Measurements from ENCODE around the gene RANGRF.

The RANGRF gene

GRCh38 chr17:8322061-8322460 lies 33.6 kb downstream of the RANGRF start:
- no peak for ATAC-seq
- TF ChIP-seq CSRNP3 (CRISPR knock-in tag; IDR thresholded peaks at IDR 0.05) (no peak), CSDC2 (CRISPR knock-in tag; IDR thresholded peaks at IDR 0.05) (no peak), TOX (CRISPR knock-in tag; IDR thresholded peaks at IDR 0.05; ENCODE audit: borderline replicate concordance) (no peak), SNAI2 (CRISPR knock-in tag; IDR thresholded peaks at IDR 0.05) (no peak), ESRRG (CRISPR knock-in tag; IDR thresholded peaks at IDR 0.05) (no peak), ZNF70 (CRISPR knock-in tag; IDR thresholded peaks at IDR 0.05) (no peak)

GRCh38 chr17:8324132-8324531 lies 35.7 kb downstream of the RANGRF start:
- TF ChIP-seq, protein P1, sequence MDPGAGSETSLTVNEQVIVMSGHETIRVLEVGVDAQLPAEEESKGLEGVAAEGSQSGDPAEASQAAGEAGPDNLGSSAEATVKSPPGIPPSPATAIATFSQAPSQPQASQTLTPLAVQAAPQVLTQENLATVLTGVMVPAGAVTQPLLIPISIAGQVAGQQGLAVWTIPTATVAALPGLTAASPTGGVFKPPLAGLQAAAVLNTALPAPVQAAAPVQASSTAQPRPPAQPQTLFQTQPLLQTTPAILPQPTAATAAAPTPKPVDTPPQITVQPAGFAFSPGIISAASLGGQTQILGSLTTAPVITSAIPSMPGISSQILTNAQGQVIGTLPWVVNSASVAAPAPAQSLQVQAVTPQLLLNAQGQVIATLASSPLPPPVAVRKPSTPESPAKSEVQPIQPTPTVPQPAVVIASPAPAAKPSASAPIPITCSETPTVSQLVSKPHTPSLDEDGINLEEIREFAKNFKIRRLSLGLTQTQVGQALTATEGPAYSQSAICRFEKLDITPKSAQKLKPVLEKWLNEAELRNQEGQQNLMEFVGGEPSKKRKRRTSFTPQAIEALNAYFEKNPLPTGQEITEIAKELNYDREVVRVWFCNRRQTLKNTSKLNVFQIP (CRISPR knock-in tag; IDR thresholded peaks at IDR 0.05; ENCODE audit: borderline replicate concordance, low read depth): no peak
- TF ChIP-seq SNAI2 (CRISPR knock-in tag; IDR thresholded peaks at IDR 0.05) (no peak), TCF4 (CRISPR knock-in tag; IDR thresholded peaks at IDR 0.05; ENCODE audit: borderline replicate concordance) (no peak), ESRRG (CRISPR knock-in tag; IDR thresholded peaks at IDR 0.05) (no peak), CREB5 (CRISPR knock-in tag; IDR thresholded peaks at IDR 0.05; ENCODE audit: low read depth) (no peak), CSDC2 (CRISPR knock-in tag; IDR thresholded peaks at IDR 0.05) (no peak), ZNF70 (CRISPR knock-in tag; IDR thresholded peaks at IDR 0.05) (no peak), BACH2 (CRISPR knock-in tag; IDR thresholded peaks at IDR 0.05; ENCODE audit: borderline replicate concordance) (no peak), ZNF565 (CRISPR knock-in tag; conservative IDR thresholded peaks at IDR 0.05; ENCODE audit: low read depth) (no peak), CSRNP3 (CRISPR knock-in tag; IDR thresholded peaks at IDR 0.05) (no peak), PPARA (CRISPR knock-in tag; IDR thresholded peaks at IDR 0.05; ENCODE audit: borderline replicate concordance) (no peak), ZFP30 (CRISPR knock-in tag; IDR thresholded peaks at IDR 0.05) (no peak), GLIS3 (CRISPR knock-in tag; IDR thresholded peaks at IDR 0.05) (no peak)
- TF ChIP-seq, protein P2, sequence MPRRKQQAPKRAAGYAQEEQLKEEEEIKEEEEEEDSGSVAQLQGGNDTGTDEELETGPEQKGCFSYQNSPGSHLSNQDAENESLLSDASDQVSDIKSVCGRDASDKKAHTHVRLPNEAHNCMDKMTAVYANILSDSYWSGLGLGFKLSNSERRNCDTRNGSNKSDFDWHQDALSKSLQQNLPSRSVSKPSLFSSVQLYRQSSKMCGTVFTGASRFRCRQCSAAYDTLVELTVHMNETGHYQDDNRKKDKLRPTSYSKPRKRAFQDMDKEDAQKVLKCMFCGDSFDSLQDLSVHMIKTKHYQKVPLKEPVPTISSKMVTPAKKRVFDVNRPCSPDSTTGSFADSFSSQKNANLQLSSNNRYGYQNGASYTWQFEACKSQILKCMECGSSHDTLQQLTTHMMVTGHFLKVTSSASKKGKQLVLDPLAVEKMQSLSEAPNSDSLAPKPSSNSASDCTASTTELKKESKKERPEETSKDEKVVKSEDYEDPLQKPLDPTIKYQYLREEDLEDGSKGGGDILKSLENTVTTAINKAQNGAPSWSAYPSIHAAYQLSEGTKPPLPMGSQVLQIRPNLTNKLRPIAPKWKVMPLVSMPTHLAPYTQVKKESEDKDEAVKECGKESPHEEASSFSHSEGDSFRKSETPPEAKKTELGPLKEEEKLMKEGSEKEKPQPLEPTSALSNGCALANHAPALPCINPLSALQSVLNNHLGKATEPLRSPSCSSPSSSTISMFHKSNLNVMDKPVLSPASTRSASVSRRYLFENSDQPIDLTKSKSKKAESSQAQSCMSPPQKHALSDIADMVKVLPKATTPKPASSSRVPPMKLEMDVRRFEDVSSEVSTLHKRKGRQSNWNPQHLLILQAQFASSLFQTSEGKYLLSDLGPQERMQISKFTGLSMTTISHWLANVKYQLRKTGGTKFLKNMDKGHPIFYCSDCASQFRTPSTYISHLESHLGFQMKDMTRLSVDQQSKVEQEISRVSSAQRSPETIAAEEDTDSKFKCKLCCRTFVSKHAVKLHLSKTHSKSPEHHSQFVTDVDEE (CRISPR knock-in tag; IDR thresholded peaks at IDR 0.05): no peak
- TF ChIP-seq, protein P3, sequence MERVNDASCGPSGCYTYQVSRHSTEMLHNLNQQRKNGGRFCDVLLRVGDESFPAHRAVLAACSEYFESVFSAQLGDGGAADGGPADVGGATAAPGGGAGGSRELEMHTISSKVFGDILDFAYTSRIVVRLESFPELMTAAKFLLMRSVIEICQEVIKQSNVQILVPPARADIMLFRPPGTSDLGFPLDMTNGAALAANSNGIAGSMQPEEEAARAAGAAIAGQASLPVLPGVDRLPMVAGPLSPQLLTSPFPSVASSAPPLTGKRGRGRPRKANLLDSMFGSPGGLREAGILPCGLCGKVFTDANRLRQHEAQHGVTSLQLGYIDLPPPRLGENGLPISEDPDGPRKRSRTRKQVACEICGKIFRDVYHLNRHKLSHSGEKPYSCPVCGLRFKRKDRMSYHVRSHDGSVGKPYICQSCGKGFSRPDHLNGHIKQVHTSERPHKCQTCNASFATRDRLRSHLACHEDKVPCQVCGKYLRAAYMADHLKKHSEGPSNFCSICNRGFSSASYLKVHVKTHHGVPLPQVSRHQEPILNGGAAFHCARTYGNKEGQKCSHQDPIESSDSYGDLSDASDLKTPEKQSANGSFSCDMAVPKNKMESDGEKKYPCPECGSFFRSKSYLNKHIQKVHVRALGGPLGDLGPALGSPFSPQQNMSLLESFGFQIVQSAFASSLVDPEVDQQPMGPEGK (CRISPR knock-in tag; IDR thresholded peaks at IDR 0.05; ENCODE audit: borderline replicate concordance): no peak
- ATAC-seq: no peak

- no peak for ATAC-seq
- no peak for TF ChIP-seq ARNTL (CRISPR knock-in tag; IDR thresholded peaks at IDR 0.05; ENCODE audit: borderline replicate concordance, low read depth)
- no peak for TF ChIP-seq ISL1 (CRISPR knock-in tag; IDR thresholded peaks at IDR 0.05)
- no peak for TF ChIP-seq GLIS3 (CRISPR knock-in tag; IDR thresholded peaks at IDR 0.05)
- TF ChIP-seq ZNF8 (CRISPR knock-in tag; IDR thresholded peaks at IDR 0.05): no peak
- TF ChIP-seq SNAI2 (CRISPR knock-in tag; IDR thresholded peaks at IDR 0.05): no peak
These were observed 36.5 kb downstream of the RANGRF start for GRCh38 chr17:8324923-8325322.
